Mucosa of descending colon (tissue), 3 donors: Measurements from ENCODE around the gene PIK3R3. TPM values are rescaled to one million over a fixed set of nuclear protein-coding genes. Genes with fewer than 3 reads are reported as not detected.
A peak's percentile ranks its signal among the peaks of the same experiment; 100 is the strongest.

Experiments used
- ATAC-seq: fragments of 200-7000 bp; cut with Tn5 transposase; one replicate; pipeline ENCODE4 v1.9.1; 2020; ENCODE audit warnings: mild to moderate bottlenecking, moderate library complexity
- DNase-seq, 3 donors: peaks; one replicate each; pipeline ENCODE4 v3.0.0-alpha.2; 2020
- H3K36me3 ChIP-seq: fragments of 200-600 bp; one replicate; pipeline ENCODE4 v1.8.0; 2021; ENCODE audit warnings: low read depth, mild to moderate bottlenecking
- H3K4me1 ChIP-seq: fragments of 200-600 bp; one replicate; pipeline ENCODE4 v1.8.0; 2021; ENCODE audit warnings: low read depth, mild to moderate bottlenecking
- H3K4me3 ChIP-seq: fragments of 200-600 bp; one replicate; pipeline ENCODE4 v1.8.0; 2021; ENCODE audit warnings: mild to moderate bottlenecking
- H3K9me3 ChIP-seq: fragments of 200-600 bp; one replicate; pipeline ENCODE4 v1.8.0; 2021; ENCODE audit warnings: mild to moderate bottlenecking
- intact Hi-C, 2 donors: fragments of 100-400 bp; cut with DNase I in 1 of 2; cut with micrococcal nuclease in 1 of 2; formaldehyde crosslinking; loops; one replicate each; pipeline versions ENCODE4 v1.11.0 to v1.11.1; 2022; cut with DNase I, micrococcal nuclease
- total RNA-seq, 3 donors: library from RNA; stranded (reverse); fragmentation: NEBNext Ultra II Directional in 2 of 3; extraction: Animal tissue kit (Norgen Biotek cat#: 25700) in 2 of 3; gene quantifications; one replicate each; pipeline versions ENCODE4 v1.2.1 to v1.2.4, GENCODE V29; 2021 to 2023
- TF ChIP-seq, protein P1 (sequence below): fragments of 200-600 bp; IDR thresholded peaks from one replicate; pipeline ENCODE4 v1.8.0; 2022; ENCODE audit warnings: antibody characterized with exemption, mild to moderate bottlenecking
- donor health status: DM: no; HTN: no; CAD: no; lungs with moderate emphysema.
- donor health status: DM: no; HTN: no; CAD: no.
- donor health status: DM: no; HTN: yes; CAD: no.

PIK3R3 gene
- total RNA-seq, 3 donors from 2014 or later, result 5.9 to 15.6 (median 10.6) TPM

GRCh38 chr1:46017876-46018503 lies 114.4 kb downstream of the PIK3R3 start:
- TF ChIP-seq, protein P1, sequence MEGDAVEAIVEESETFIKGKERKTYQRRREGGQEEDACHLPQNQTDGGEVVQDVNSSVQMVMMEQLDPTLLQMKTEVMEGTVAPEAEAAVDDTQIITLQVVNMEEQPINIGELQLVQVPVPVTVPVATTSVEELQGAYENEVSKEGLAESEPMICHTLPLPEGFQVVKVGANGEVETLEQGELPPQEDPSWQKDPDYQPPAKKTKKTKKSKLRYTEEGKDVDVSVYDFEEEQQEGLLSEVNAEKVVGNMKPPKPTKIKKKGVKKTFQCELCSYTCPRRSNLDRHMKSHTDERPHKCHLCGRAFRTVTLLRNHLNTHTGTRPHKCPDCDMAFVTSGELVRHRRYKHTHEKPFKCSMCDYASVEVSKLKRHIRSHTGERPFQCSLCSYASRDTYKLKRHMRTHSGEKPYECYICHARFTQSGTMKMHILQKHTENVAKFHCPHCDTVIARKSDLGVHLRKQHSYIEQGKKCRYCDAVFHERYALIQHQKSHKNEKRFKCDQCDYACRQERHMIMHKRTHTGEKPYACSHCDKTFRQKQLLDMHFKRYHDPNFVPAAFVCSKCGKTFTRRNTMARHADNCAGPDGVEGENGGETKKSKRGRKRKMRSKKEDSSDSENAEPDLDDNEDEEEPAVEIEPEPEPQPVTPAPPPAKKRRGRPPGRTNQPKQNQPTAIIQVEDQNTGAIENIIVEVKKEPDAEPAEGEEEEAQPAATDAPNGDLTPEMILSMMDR, result no peak
- ATAC-seq, result no peak
- Histone ChIP-seq H3K4me1 (no peaks in the 10 kb centered on the region), H3K4me3 (no peak overlapping the region), H3K9me3 (no peaks in the 10 kb centered on the region), H3K36me3 (no peaks in the 10 kb centered on the region)
- intact Hi-C loops, result no loop called here
- DNase-seq, result peak in 1 of 3 donors; percentile 25

DNA sequence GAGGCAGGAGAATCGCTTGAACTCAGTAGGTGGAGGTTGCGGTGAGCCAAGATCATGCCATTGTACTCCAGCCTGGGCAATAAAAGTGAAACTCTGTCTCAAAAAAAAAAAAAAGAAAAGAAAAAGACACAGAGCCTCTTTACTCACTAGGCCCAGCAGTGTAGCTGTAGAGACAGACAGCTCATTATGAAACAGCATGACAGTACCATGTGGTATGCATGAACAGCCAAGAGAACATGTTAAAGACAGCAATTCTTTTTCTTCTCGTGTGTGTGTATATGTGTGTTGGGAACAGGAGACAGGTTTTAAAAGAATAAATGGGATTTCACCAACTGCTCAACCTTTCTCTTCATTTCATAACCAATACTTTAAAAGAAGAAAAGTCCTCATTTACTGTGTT lies 118.8 kb downstream of the PIK3R3 start:
- peaks cover 4% of the 10 kb centered on the region for H3K36me3 ChIP-seq
- TF ChIP-seq, protein P1, result no peak
- no peaks in the 10 kb centered on the region for H3K4me1 ChIP-seq
- intact Hi-C loops, result no loop called here
- ATAC-seq (no peak), DNase-seq (no peak)
- no peak overlapping the region for H3K4me3 ChIP-seq
- no peaks in the 10 kb centered on the region for H3K9me3 ChIP-seq

DNA sequence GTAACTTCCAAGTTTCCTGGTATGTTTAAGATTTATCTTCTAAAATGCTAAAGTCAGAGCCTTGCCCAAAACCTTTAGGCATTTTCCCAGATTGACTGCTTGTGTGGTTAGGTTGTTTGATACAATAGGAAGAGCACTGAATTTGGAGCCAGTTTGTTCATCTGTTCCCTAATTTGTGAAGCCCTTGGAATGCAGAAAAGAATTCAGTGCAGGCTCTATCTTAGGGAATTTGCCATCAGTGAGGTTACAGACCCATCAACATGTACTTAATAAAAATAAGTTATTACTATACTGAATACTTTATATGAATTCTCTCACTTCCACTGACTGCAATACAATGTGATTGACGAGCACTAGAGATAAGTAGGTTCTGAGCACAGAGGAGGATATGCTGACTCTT lies 120.2 kb downstream of the PIK3R3 start:
- TF ChIP-seq, protein P1, result no peak
- ATAC-seq (no peak), DNase-seq (no peak)
- H3K4me3 ChIP-seq, result no peak overlapping the region
- no peaks in the 10 kb centered on the region for H3K4me1 ChIP-seq
- H3K9me3 ChIP-seq, result no peaks in the 10 kb centered on the region
- intact Hi-C loops, result no loop called here
- H3K36me3 ChIP-seq, result peaks cover 4% of the 10 kb centered on the region

DNA sequence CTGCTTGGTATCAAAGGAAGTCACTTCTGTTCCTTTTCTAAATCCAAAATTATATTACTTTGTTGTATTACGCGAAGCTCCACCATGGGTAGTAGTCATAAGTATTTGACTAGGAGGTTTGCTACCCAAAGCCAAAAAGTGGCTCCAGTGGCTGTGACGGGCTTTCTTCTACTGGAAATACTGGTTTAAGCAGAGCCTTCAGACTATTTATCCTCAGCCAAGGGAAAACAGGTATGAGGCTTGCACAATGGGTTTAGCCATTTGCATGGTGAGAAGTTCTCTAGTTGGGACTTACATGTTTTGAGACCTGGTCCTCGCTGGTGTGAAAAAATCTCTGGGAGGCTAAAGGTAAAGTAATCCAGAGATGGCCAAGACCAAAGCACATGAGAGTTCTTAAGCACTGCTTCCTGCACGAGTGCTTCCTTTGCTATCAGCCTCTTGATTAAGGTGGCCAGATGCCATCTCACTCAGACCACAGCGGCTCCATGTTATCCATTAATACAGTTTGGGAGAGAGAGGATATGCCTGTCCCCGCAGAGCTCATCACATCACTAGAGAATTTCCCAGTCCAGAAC lies 121.2 kb downstream of the PIK3R3 start:
- intact Hi-C loops, result no loop called here
- Histone ChIP-seq H3K36me3 (peaks cover 4% of the 10 kb centered on the region), H3K9me3 (no peaks in the 10 kb centered on the region), H3K4me3 (no peak overlapping the region), H3K4me1 (no peaks in the 10 kb centered on the region)
- ATAC-seq (no peak), DNase-seq (no peak)
- TF ChIP-seq, protein P1, result no peak

- intact Hi-C loops, result no loop called here
- peaks cover 4% of the 10 kb centered on the region for H3K36me3 ChIP-seq
- no peaks in the 10 kb centered on the region for H3K9me3 ChIP-seq
- no peaks in the 10 kb centered on the region for H3K4me1 ChIP-seq
- DNase-seq (no peak), ATAC-seq (no peak)
- TF ChIP-seq, protein P1, result no peak
- no peak overlapping the region for H3K4me3 ChIP-seq
Measured at GRCh38 chr1:46010611-46011010, 121.8 kb downstream of the PIK3R3 start.
